GM12878 (cell line): ENCODE data around the gene PKP2. TPM values are rescaled to one million over a fixed set of nuclear protein-coding genes. Genes with fewer than 3 reads are reported as not detected.
A peak's percentile ranks its signal among the peaks of the same experiment; 100 is the strongest.

ENCODE experiments used
- ATAC-seq: fragments of 200-7000 bp; cut with Tn5 transposase; 3 replicates; pipeline ENCODE4 v1.9.1; 2020; ENCODE audit warnings: mild to moderate bottlenecking, moderate library complexity
- BruUV-seq: library from RNA; stranded (reverse); fragments of 400-500 nt; replicated peaks from 2 replicates; lab custom pipeline; 2021; lab: Mats Ljungman, UMichigan
- CTCF ChIA-PET: fragments of 300-600 bp; sonication (Branson Sonifier 250); formaldehyde crosslinking; extraction: SDS; loops from one replicate; lab custom pipeline; 2021; ENCODE audit warnings: inconsistent platforms; lab: Yijun Ruan, JAX
- POLR2A ChIA-PET: fragments of 350-600 bp; formaldehyde crosslinking; extraction: SDS; loops from one replicate; lab custom pipeline; 2021; ENCODE audit warnings: inconsistent platforms; lab: Charles Lee
- RAD21 ChIA-PET: fragments of 300-600 bp; sonication (Branson Sonifier 250); formaldehyde crosslinking; loops from one replicate; lab custom pipeline; 2023; ENCODE audit warnings: antibody characterized with exemption; ENCODE audit not compliant: unreplicated experiment; lab: Charles Lee
- SMC1A ChIA-PET: fragments of 300-600 bp; sonication (Branson Sonifier 250); formaldehyde crosslinking; loops from one replicate; lab custom pipeline; 2023; ENCODE audit not compliant: unreplicated experiment, uncharacterized antibody; lab: Charles Lee
- DNase-seq: peaks from one replicate; pipeline ENCODE4 v3.0.0-alpha.2; 2011; ENCODE audit warnings: low read depth, low spot score
- FAIRE-seq: peaks from 3 replicates; lab custom pipeline; 2011; peaks lifted over from hg19 to GRCh38; lab: Jason Lieb, UNC
- H2AFZ ChIP-seq: 2 replicates; pipeline ENCODE4 v1.6.0; 2011; ENCODE audit warnings: low read depth, low read length, control low read depth; ENCODE audit not compliant: control insufficient read depth
- H3K27ac ChIP-seq: 2 replicates; pipeline ENCODE4 v1.5.1; 2011; ENCODE audit warnings: control low read depth; ENCODE audit not compliant: control insufficient read depth, insufficient read depth
- H3K27me3 ChIP-seq, 2 experiments: replicated peaks in 1 of 2; 2 replicates each; pipeline versions ENCODE4 v1.6.0 to v1.6.1; 2011; ENCODE audit warnings: low read length in 1 of 2; ENCODE audit not compliant: control insufficient read depth in 2 of 2, insufficient read depth in 2 of 2
- H3K36me3 ChIP-seq, 2 experiments: 2 replicates each; pipeline ENCODE4 v1.5.1; 2011; ENCODE audit warnings: low read length in 1 of 2; ENCODE audit not compliant: control insufficient read depth in 2 of 2, insufficient read depth in 2 of 2
- H3K4me1 ChIP-seq: 2 replicates; pipeline ENCODE4 v1.6.1; 2011; ENCODE audit warnings: mild to moderate bottlenecking, low read length, moderate library complexity, mixed read lengths; ENCODE audit not compliant: control insufficient read depth, insufficient read depth
- H3K4me2 ChIP-seq: 2 replicates; pipeline ENCODE4 v1.6.0; 2011; ENCODE audit warnings: control low read depth; ENCODE audit not compliant: control insufficient read depth, insufficient read depth
- H3K4me3 ChIP-seq: fragments of 200-600 bp; sonication (generic); 2 replicates; pipeline ENCODE4 v1.5.1; 2016
- H3K79me2 ChIP-seq: 2 replicates; pipeline ENCODE4 v1.6.0; 2011; ENCODE audit warnings: low read length; ENCODE audit not compliant: control insufficient read depth, insufficient read depth
- H3K9ac ChIP-seq: 2 replicates; pipeline ENCODE4 v1.8.0; 2011; ENCODE audit warnings: low read length, control low read depth, mixed read lengths; ENCODE audit not compliant: control insufficient read depth, insufficient read depth
- H3K9me3 ChIP-seq: replicated peaks from 3 replicates; pipeline ENCODE4 v1.5.1; 2011; ENCODE audit warnings: mild to moderate bottlenecking, low read length; ENCODE audit not compliant: control insufficient read depth, insufficient read depth
- H4K20me1 ChIP-seq: 2 replicates; pipeline ENCODE4 v1.6.0; 2011; ENCODE audit not compliant: control insufficient read depth, insufficient read depth
- CREB1 ChIP-seq: IDR thresholded peaks from 2 replicates; pipeline ENCODE4 v1.6.1; 2012; ENCODE audit warnings: low read depth, mild to moderate bottlenecking, inconsistent platforms
- JUND ChIP-seq: IDR thresholded peaks from 2 replicates; pipeline ENCODE4 v1.6.1; 2012; ENCODE audit warnings: low read depth, mild to moderate bottlenecking, low read length, improper control_type of control experiment, moderate library complexity
- MYB ChIP-seq: fragments of 150-350 bp; IDR thresholded peaks from 2 replicates; pipeline ENCODE4 v1.6.1; 2014; ENCODE audit warnings: mild to moderate bottlenecking, low read depth, low read length, borderline replicate concordance
- RUNX3 ChIP-seq: IDR thresholded peaks from 2 replicates; pipeline ENCODE4 v1.6.1; 2012; ENCODE audit warnings: low read length, inconsistent platforms
- TBL1XR1 ChIP-seq: IDR thresholded peaks from 2 replicates; pipeline ENCODE4 v1.6.1; 2012; ENCODE audit warnings: low read depth, low read length, improper control_type of control experiment
- WRNIP1 ChIP-seq: IDR thresholded peaks from 2 replicates; pipeline ENCODE4 v1.6.1; 2011; ENCODE audit warnings: low read depth, low read length, improper control_type of control experiment, borderline replicate concordance
- ZZZ3 ChIP-seq: IDR thresholded peaks from 2 replicates; pipeline ENCODE4 v1.6.1; 2011; ENCODE audit warnings: low read depth; ENCODE audit not compliant: control insufficient read depth, insufficient read length
- WGBS: methylation state at CpG from one replicate; pipeline ENCODE4 v1.1.6; 2016; ENCODE audit warnings: low lambda C conversion rate; ENCODE audit not compliant: insufficient replicate concordance, insufficient coverage; ENCODE audit errors: missing lambda C conversion rate; 5-methylcytosine and 5-hydroxymethylcytosine counted together
- in situ Hi-C: fragments of 300-500 bp; cut with MboI; formaldehyde crosslinking; loops from 9 replicates; pipeline ENCODE4 v1.14.3; 2018; ENCODE audit warnings: mixed read lengths
- intact Hi-C: fragments of 100-400 bp; cut with micrococcal nuclease; formaldehyde crosslinking; loops from one replicate; pipeline ENCODE4 v1.14.2; 2022; ENCODE audit not compliant: unreplicated experiment
- polyA plus RNA-seq, 11 experiments: library from polyadenylated mRNA; depleted of rRNA in 4 of 11; unstranded in 6 of 11; stranded (reverse) in 5 of 11; fragments of >200 nt; fragmentation: Nextera tagmentation in 4 of 11; fragmentation: Illumina TruSeq in 1 of 11; extraction: Ambion mirVana in 4 of 11; extraction: Trizol in 1 of 11; gene quantifications; 1 replicate in 1 of 11; 2 replicates in 10 of 11; pipeline versions ENCODE4 v1.2.1 to v1.2.3, GENCODE V29; 2011 to 2016; ENCODE audit warnings: inconsistent platforms in 2 of 11, missing spikeins in 2 of 11, low read depth in 1 of 11
- total RNA-seq, 4 experiments: library from RNA; depleted of rRNA in 3 of 4; stranded (reverse); fragments of >200 nt in 3 of 4; fragmentation: Illumina TruSeq in 1 of 4; extraction: Trizol in 1 of 4; gene quantifications; 2 replicates each; pipeline versions ENCODE4 v1.2.1 to v1.2.3, GENCODE V29; 2013 to 2021
- TF ChIP-seq, protein P1 (sequence below): fragments of 450-650 bp; IDR thresholded peaks from 2 replicates; pipeline ENCODE4 v1.6.1; 2018; ENCODE audit warnings: borderline replicate concordance, mild to moderate bottlenecking; ENCODE audit not compliant: partially characterized antibody

Gene PKP2
- total and polyA plus RNA-seq, 10 of the 15 experiments (the other 5 are each of a cell fraction or from before 2014, with no cell fraction given), result 0.02 to 4.1 (median 0.07) TPM; not detected in 4

DNA sequence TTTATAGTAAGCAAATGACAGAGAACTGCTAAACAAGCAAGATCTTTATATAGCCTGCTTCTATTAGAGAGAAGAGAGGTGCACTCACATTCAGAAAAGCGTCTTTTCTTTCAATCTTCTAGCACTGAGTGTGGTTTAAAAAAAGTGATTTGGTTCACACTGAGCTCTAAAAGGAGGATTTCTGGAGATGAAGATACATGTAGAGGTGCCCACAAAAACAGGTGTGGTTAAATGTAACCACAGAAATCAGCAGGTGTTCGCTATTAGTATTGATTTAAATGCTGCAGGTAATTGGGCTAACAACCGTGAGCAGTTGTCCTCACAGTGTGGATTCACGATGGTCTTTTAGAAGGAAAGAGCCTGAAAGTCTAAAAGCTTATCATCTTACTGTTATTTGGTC lies 10.7 kb downstream of the PKP2 start:
- Histone ChIP-seq H3K9me3 (no peaks in the 10 kb centered on the region), H3K9ac (no peak overlapping the region), H3K36me3 (no peaks in the 10 kb centered on the region), H4K20me1 (no peaks in the 10 kb centered on the region), H3K27ac (no peak overlapping the region), H3K27me3 (no peaks in the 10 kb centered on the region), H3K4me1 (no peaks in the 10 kb centered on the region), H3K4me3 (no peak overlapping the region), H3K79me2 (no peaks in the 10 kb centered on the region), H3K4me2 (no peak overlapping the region), H2AFZ (no peak overlapping the region)
- intact Hi-C loops (no loop called here), in situ Hi-C loops (no loop called here)
- SMC1A ChIA-PET, result interaction anchor here (0.9 kb wide), 1 partner anchor 21 kb away, joined by 4 read pairs; no protein-coding TSS in a partner anchor
- no peak for DNase-seq
- no peak for ATAC-seq
- POLR2A ChIA-PET, result no interaction called here
- no peak for TF ChIP-seq TBL1XR1
- TF ChIP-seq RUNX3, result 0 out of 2 replicates have a peak, but pooled peaks have one; percentile 10
- CTCF ChIA-PET, result no interaction called here
- RAD21 ChIA-PET, result no interaction called here
- FAIRE-seq, result no peak
- WGBS, result 9% methylated on average over 4 of the region's 4 CpGs
- BruUV-seq, result no TSS peak

DNA sequence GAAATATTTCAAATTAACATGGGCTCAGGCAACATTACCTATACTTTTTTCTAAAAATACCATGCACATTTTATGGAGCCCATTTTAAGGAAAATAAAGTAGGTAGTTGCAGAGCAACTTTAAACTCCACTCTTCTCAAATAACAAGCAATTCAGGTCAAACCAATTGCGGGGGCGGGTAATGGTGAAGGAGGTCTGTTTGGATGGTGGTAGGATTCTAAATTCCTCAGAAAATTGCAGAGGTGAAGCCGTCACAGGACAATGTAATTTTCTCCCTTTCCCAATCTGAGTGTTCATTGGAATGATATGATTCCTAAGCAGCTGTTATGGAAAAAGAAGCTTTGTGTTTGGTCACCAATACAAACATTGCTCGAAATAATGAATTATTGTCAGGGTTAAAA lies 11.6 kb downstream of the PKP2 start:
- WGBS, result 56% methylated on average over 4 of the region's 4 CpGs
- DNase-seq (no peak), ATAC-seq (no peak), FAIRE-seq (no peak)
- in situ Hi-C loops, result no loop called here
- H3K36me3 ChIP-seq, result no peaks in the 10 kb centered on the region
- H3K27ac ChIP-seq, result no peak overlapping the region
- RAD21 ChIA-PET, result no interaction called here
- no TSS peak for BruUV-seq
- no peak for TF ChIP-seq ZZZ3
- no peak for TF ChIP-seq MYB
- TF ChIP-seq JUND, result no peak
- no peak for TF ChIP-seq CREB1
- TF ChIP-seq, protein P1, sequence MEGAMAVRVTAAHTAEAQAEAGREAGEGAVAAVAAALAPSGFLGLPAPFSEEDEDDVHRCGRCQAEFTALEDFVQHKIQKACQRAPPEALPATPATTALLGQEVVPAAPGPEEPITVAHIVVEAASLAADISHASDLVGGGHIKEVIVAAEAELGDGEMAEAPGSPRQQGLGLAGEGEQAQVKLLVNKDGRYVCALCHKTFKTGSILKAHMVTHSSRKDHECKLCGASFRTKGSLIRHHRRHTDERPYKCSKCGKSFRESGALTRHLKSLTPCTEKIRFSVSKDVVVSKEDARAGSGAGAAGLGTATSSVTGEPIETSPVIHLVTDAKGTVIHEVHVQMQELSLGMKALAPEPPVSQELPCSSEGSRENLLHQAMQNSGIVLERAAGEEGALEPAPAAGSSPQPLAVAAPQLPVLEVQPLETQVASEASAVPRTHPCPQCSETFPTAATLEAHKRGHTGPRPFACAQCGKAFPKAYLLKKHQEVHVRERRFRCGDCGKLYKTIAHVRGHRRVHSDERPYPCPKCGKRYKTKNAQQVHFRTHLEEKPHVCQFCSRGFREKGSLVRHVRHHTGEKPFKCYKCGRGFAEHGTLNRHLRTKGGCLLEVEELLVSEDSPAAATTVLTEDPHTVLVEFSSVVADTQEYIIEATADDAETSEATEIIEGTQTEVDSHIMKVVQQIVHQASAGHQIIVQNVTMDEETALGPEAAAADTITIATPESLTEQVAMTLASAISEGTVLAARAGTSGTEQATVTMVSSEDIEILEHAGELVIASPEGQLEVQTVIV, result no peak
- no peak for TF ChIP-seq WRNIP1
- no peaks in the 10 kb centered on the region for H3K27me3 ChIP-seq
- no peaks in the 10 kb centered on the region for H3K4me1 ChIP-seq
- POLR2A ChIA-PET, result no interaction called here
- CTCF ChIA-PET, result no interaction called here
- H3K4me2 ChIP-seq, result no peak overlapping the region
- intact Hi-C loops, result no loop called here
- SMC1A ChIA-PET, result no interaction called here
- H3K9ac ChIP-seq, result no peak overlapping the region
- H3K9me3 ChIP-seq, result no peaks in the 10 kb centered on the region
- H3K79me2 ChIP-seq, result no peaks in the 10 kb centered on the region
- H3K4me3 ChIP-seq, result no peak overlapping the region
- H4K20me1 ChIP-seq, result no peaks in the 10 kb centered on the region
- no peak overlapping the region for H2AFZ ChIP-seq
